NCI-H2196 (cell line): ENCODE results near the gene CDCA7.
A peak's percentile ranks its signal among the peaks of the same experiment; 100 is the strongest.
"Not testable (repeated sequence)": the region's sequence is repeated elsewhere in the genome, so short reads cannot be mapped to it uniquely, and the experiment has no call there.

ENCODE experiments used
- DNase-seq: peaks from one replicate; lab custom pipeline; 2025; ENCODE audit not compliant: unreplicated experiment; lab: John Stamatoyannopoulos, UW

Gene CDCA7

GRCh38 chr2:173354582-173355131, at the start of gene CDCA7:
CDCA7 (plus strand) TSS chr2:173354872; CDS start chr2:173354964, 92 bp downstream.
- DNase-seq, result peak; percentile 81

DNA sequence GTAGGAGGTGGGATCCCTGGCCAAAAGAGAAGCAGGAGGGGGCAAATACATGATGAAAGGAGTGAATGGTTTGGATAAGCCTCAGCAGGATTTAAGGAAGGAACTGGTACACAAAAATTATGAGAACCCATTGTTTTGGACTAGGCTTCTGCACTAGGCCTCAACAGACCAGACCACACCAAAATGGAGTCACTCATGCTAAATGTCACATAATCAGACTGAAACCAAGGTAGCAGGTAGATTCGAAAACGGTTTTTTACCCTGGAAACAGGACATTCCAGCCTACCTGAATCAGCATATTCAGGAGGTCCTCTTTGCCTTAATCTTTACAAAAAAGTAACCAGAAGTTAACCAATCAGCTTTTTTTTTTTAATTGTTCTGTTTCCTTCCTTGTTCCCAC, 49.4 kb upstream of the CDCA7 start:
- DNase-seq, result no peak

DNA sequence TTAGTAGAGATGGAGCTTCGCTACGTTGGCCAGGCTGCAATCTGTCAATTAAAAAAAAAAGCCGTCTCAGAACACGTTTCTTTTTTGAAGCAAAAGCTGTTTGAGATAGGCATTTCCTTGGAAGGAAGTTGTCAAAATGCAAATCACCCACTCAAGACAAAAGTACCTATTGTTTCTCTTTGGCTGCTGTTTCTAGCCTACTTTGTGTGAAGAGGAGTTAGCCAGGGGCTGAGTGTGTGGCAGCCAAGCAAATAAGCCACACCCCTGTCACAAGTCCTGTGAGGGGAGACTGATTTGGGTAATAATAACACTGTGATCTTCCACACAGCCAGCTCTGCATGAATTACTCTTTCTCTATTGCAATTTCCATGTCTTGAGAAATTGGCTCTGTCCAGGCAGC, 47.4 kb upstream of the CDCA7 start:
- no peak for DNase-seq

DNA sequence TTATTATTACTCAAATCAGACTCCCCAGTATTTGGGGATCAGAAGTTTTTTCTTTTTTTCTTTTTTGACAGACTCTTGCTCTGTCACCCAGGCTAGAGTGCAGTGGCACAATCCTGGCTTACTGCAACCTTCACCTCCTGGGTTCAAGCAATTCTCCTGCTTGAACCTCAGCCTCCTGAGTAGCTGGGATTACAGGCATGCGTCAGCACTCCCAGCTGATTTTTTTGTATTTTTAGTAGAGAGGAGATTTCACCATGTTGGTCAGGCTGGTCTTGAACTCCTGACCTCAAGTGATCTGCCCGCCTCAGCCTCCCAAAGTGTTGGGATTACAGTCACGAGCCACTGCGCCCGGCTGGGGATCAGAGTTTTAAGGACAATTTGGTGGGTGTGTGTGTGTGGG, 45.3 kb upstream of the CDCA7 start:
- not testable (repeated sequence) for DNase-seq

- no peak for DNase-seq
Observed at GRCh38 chr2:173311844-173312606, 42.6 kb upstream of the CDCA7 start.

DNA sequence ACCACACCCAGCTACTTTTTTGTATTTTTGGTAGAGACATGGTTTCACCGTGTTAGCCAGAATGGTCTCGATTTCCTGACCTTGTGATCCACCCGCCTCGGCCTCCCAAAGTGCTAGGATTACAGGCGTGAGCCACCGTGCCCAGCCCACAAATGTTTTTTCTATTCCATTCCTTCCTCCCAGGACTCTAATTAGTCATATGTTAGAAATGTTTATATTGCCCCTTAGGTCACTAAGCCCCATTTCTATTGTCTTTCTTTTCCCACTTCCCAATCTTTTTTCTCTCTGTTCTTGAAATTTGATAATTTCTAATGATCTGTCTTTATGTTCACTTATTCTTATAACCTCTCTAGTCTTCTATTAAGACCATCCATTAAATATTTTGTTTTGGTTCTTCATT, 31.3 kb upstream of the CDCA7 start:
- DNase-seq, result no peak

- DNase-seq, result no peak
Observed at GRCh38 chr2:173326806-173327205, 27.9 kb upstream of the CDCA7 start.

- no peak for DNase-seq
Observed at GRCh38 chr2:173327421-173327820, 27.3 kb upstream of the CDCA7 start.

DNA sequence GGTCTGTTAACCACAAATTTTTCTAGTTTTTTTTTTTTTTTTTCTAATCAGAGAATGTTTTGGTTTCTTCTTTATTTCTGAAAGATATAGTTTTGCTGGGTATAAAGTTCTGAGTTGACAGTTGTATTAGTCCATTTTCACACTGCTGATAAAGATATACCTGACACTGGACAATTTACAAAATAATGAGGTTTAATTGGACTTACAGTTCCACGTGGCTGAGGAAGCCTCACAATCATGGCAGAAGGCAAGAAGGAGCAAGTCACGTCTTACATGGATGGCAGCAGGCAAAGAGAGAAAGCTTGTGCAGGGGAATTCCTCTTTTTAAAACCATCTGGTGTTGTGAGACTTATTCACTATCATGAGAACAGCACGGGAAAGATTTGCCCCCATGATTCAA, 21.7 kb upstream of the CDCA7 start:
- DNase-seq, result not testable (repeated sequence)

GRCh38 chr2:173339807-173340206, 14.9 kb upstream of the CDCA7 start:
- no peak for DNase-seq

DNA sequence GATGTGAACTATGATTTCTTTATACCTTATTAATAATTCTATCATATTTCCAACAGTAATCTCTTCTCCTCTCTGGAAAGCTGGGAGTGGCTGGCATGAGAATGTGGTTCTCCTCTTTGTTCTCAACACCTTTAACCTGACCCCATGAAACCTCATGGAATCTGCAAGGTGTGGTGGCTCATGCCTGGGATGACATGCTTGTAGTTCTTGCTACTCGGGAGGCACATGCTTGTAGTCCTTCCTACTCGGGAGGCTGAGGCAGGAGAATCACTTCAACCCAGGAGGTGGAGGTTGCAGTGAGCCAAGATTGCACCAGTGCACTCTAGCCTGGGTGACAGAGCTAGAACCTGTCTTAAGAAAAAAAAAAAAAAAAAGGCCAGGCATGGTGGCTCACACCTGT, 10.8 kb upstream of the CDCA7 start:
- DNase-seq, result no peak

GRCh38 chr2:173346035-173346434, 8.6 kb upstream of the CDCA7 start:
- no peak for DNase-seq

DNA sequence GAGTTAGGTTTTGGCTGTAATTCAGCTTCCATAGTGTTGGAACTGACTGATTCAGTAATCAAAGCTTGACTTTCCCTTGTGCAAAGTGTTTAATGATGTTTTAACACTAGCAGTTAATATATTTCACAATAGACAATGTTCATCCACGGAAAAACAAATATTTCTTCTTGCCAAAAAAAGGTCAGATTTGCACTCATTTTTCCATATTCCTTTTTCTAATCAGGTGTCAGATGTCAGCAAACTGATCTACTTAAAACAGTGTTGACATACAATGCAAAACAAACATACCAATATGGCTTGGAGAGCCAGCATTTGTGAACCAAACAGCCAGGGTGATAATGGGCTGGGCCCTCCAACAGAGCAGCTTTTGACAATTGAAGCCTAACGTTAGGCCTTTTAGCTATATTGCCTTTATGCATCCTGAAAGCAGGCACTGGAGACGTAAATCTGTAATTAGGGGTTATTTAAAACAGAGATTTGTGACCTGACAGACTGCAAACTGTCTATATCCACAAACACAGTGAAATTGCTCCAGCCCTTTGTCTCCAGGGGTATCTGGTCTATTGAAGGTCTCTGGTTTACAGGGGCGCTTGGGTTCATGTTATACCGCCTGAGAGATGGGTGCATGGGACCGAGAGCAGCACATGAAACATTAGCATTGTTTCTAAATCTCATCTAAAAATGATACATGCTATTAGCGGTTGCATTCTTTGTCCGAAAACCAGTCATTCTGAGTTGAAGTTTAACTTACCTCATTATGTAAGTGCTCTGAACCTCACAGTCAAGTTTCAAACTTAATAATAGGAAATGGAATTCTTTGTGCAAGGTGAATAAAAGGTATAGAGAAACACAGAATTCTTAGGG, 7.1 kb upstream of the CDCA7 start:
- peak; percentile 68 for DNase-seq

DNA sequence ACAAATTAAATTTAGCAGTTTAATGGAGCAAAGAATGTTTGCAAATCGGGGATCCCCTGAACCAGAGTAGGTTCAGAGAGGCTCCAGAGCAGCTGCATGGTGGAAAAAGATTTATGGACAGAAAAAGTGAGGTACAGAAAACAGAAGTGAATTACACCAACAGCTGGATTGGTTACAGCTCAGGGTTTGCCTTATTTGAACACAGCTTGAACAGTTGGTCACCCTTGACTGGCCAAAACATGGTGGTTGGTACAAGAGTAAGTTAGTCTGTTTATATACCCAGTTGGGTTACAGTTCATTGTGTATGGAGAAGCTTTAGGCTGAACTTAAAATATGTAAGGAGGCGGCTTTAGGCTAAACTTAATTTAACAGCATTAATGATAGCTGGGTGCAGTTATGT, 5.4 kb upstream of the CDCA7 start:
- no peak for DNase-seq

- DNase-seq, result no peak
Observed at GRCh38 chr2:173350383-173350782, 4.3 kb upstream of the CDCA7 start.

- no peak for DNase-seq
Observed at GRCh38 chr2:173351879-173352278, 2.8 kb upstream of the CDCA7 start.

DNA sequence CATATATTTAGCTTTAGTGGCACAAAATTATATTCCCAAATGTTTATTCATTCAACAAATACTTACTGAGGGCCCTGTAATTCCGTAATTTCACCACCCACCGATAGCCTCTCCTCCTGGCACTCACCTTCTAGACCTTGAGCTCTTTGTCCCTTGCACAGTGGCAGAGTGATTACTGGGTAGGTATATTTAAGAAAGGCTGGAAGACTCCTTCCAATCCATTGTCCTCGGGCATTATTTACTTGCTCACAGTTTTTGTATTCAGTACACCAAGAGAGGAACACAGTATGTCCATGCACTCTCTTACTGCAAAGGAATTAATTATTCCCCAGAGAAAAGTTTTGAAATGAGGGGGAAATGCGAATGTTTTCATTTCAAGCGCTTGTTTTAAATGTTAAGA, 1.1 kb upstream of the CDCA7 start:
- DNase-seq, result no peak

- DNase-seq, result no peak
Observed at GRCh38 chr2:173354073-173354581, 545 bp upstream of the CDCA7 start.

GRCh38 chr2:173355132-173355865, 627 bp downstream of the CDCA7 start:
- peak; percentile 51 for DNase-seq

GRCh38 chr2:173355866-173356508, 1.3 kb downstream of the CDCA7 start:
- no peak for DNase-seq

GRCh38 chr2:173357346-173357745, 2.7 kb downstream of the CDCA7 start:
- DNase-seq, result no peak
